ENCODE data around the gene TPPP2. TPM values are rescaled to one million over a fixed set of nuclear protein-coding genes. Genes with fewer than 3 reads are reported as not detected.

Gene TPPP2
- total and polyA plus RNA-seq, 10 of the 15 experiments (the other 5 are each of a cell fraction or from before 2014, with no cell fraction given), result not detected

- RAD21 ChIA-PET (ENCODE audit: unreplicated experiment), result interaction anchor here (1.5 kb wide), 1 partner anchor 18 kb away, joined by 3 read pairs; no protein-coding TSS in a partner anchor
- Histone ChIP-seq H2AFZ (ENCODE audit: control insufficient read depth, low read depth, low read length) (no peak overlapping the region), H4K20me1 (ENCODE audit: control insufficient read depth, insufficient read depth) (no peaks in the 10 kb centered on the region), H3K4me1 (ENCODE audit: control insufficient read depth, insufficient read depth, low read length) (peaks cover 8% of the 10 kb centered on the region), H3K9me3 (replicated peaks; ENCODE audit: control insufficient read depth, insufficient read depth, low read length) (no peaks in the 10 kb centered on the region), H3K79me2 (ENCODE audit: control insufficient read depth, insufficient read depth, low read length) (no peaks in the 10 kb centered on the region), H3K4me2 (ENCODE audit: control insufficient read depth, insufficient read depth) (no peak overlapping the region), H3K4me3 (no peak overlapping the region), H3K27me3 (replicated peaks in 1 of 2; ENCODE audit: control insufficient read depth in 2 of 2, insufficient read depth in 2 of 2, low read length in 1 of 2) (peaks cover 0 to 9% of the 10 kb centered on the region in 2 experiments; a peak in 2 of 4 replicates), H3K9ac (ENCODE audit: control insufficient read depth, insufficient read depth, low read length) (no peak overlapping the region), H3K36me3 (ENCODE audit: control insufficient read depth in 2 of 2, insufficient read depth in 2 of 2, low read length in 1 of 2) (no peaks in the 10 kb centered on the region), H3K27ac (ENCODE audit: control insufficient read depth, insufficient read depth) (no peak overlapping the region)
- WGBS (ENCODE audit: insufficient coverage, insufficient replicate concordance, low lambda C conversion rate, missing lambda C conversion rate), result 20% methylated on average over 5 of the region's 5 CpGs
- intact Hi-C loops (cut with micrococcal nuclease; ENCODE audit: unreplicated experiment), result no loop called here
- SMC1A ChIA-PET (ENCODE audit: uncharacterized antibody, unreplicated experiment), result no interaction called here
- TF ChIP-seq BRCA1 (IDR thresholded peaks at IDR 0.05; ENCODE audit: low read depth, low read length), result no peak
- no peak for TF ChIP-seq PRDM15 (CRISPR knock-in tag; IDR thresholded peaks at IDR 0.05)
- CTCF ChIA-PET, result interaction anchor here (1.3 to 3.2 kb wide), 3 partner anchors 15 to 61 kb away, joined by 3 to 12 read pairs (median 4); no protein-coding TSS in a partner anchor
- no TSS peak for BruUV-seq (replicated peaks)
- POLR2A ChIA-PET, result no interaction called here
- in situ Hi-C loops (cut with MboI), result no loop called here
- DNase-seq (ENCODE audit: low read depth, low spot score) (no peak), FAIRE-seq (no peak), ATAC-seq (no peak)
Measured at GRCh38 chr14:21032326-21033132, 2.5 kb downstream of the TPPP2 start.

Measured in GM12878 (cell line).